Gastrocnemius medialis (tissue), 4 donors: ENCODE results near the gene CEP350. TPM values are rescaled to one million over a fixed set of nuclear protein-coding genes. Genes with fewer than 3 reads are reported as not detected.
A peak's percentile ranks its signal among the peaks of the same experiment; 100 is the strongest.

ENCODE experiments used
- ATAC-seq, 2 donors: fragments of 150-250 bp; one replicate each; pipeline ENCODE4 v1.9.1; 2016
- DNase-seq, 2 donors: peaks; one replicate each; pipeline ENCODE4 v3.0.0-alpha.2; 2019
- H3K27ac ChIP-seq, 4 donors: fragments of 200-600 bp; sonication (generic); 1 replicate in 1 of 4; 2 replicates in 3 of 4; pipeline ENCODE4 v1.5.1; 2016 to 2018; ENCODE audit warnings: mild to moderate bottlenecking in 2 of 4, moderate library complexity in 1 of 4
- H3K27me3 ChIP-seq, 3 donors: fragments of 200-600 bp; sonication (generic) in 2 of 3; 1 replicate in 1 of 3; 2 replicates in 2 of 3; pipeline versions ENCODE4 v1.5.1 to v1.6.0; 2016 to 2019; ENCODE audit warnings: mild to moderate bottlenecking in 1 of 3, moderate library complexity in 1 of 3
- H3K36me3 ChIP-seq, 2 donors: fragments of 200-600 bp; sonication (generic) in 1 of 2; one replicate each; pipeline ENCODE4 v1.5.1; 2017 to 2018
- H3K4me1 ChIP-seq, 2 donors: fragments of 200-600 bp; sonication (generic) in 1 of 2; one replicate each; pipeline ENCODE4 v1.5.1; 2016 to 2017; ENCODE audit warnings: mild to moderate bottlenecking in 2 of 2
- H3K4me3 ChIP-seq, 4 donors: fragments of 200-600 bp; sonication (generic) in 3 of 4; 1 replicate in 1 of 4; 2 replicates in 3 of 4; pipeline ENCODE4 v1.5.1; 2016 to 2019; ENCODE audit warnings: mild to moderate bottlenecking in 2 of 4
- H3K9me3 ChIP-seq, 3 donors: fragments of 200-600 bp; sonication (generic) in 2 of 3; 1 replicate in 1 of 3; 2 replicates in 2 of 3; pipeline ENCODE4 v1.5.1; 2016 to 2019
- POLR2A ChIP-seq, 2 donors: fragments of 450-650 bp; IDR thresholded peaks; one replicate each; pipeline ENCODE4 v1.6.1; 2017; ENCODE audit warnings: antibody characterized with exemption in 2 of 2, mild to moderate bottlenecking in 2 of 2, moderate library complexity in 2 of 2
- in situ Hi-C, 4 donors: fragments of 200-750 bp; cut with MboI; loops; one replicate each; pipeline versions ENCODE4 v1.15.0 to v1.8.0; 2017; ENCODE audit warnings: low sequenced_read_pairs in 4 of 4
- intact Hi-C: fragments of 100-400 bp; cut with DNase I; formaldehyde crosslinking; loops from one replicate; pipeline ENCODE4 v1.15.1; 2023; ENCODE audit warnings: low total_unique reads
- total RNA-seq, 4 donors: library from RNA; depleted of rRNA; stranded (reverse); fragments of >200 nt; gene quantifications; one replicate each; pipeline versions ENCODE4 v1.1.0 to v1.2.3, GENCODE V29; 2016
- TF ChIP-seq, protein P1 (sequence below), 5 experiments: fragments of 450-650 bp in 3 of 5; fragments of 200-600 bp in 2 of 5; sonication (generic) in 2 of 5; IDR thresholded peaks in 4 of 5; conservative IDR thresholded peaks in 1 of 5; 1 replicate in 4 of 5; 2 replicates in 1 of 5; pipeline ENCODE4 v1.5.1; 2016 to 2019; ENCODE audit warnings: antibody characterized with exemption in 5 of 5, mild to moderate bottlenecking in 3 of 5, moderate library complexity in 3 of 5

The CEP350 gene
- total RNA-seq, 4 donors from 2014 or later, result 83.7 to 197 (median 157) TPM

DNA sequence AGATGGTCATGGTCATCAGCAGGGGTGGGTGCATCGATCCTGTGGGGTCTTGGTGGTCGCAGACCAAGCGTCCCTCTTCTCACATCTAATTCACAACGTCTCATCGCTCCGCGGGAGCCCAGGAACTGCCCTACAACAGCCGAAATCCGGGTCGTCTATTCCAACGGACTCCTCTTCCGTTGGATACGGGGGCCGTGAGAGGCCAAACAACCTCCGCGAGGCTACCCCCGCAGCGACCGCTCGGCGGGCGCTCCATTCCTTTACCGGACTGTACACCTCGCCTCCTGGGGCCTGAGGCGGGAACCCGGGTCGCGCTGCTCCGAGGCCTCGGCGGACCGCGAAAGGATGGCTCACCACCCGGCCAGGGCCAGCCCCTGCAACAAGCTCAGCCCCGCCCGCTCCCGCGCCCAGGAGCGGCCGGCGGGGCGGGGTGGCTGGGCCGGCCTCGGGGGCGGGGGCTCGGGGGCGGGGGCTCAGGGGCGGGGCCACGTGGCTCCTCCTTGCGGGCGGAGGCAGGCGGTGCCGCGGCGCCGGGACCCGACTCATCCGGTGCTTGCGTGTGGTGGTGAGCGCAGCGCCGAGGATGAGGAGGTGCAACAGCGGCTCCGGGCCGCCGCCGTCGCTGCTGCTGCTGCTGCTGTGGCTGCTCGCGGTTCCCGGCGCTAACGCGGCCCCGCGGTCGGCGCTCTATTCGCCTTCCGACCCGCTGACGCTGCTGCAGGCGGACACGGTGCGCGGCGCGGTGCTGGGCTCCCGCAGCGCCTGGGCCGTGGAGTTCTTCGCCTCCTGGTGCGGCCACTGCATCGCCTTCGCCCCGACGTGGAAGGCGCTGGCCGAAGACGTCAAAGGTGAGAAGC lies 199.9 kb downstream of the CEP350 start, which contains the start of gene QSOX1:
Gene QSOX1 (plus strand): TSS at position 545 of the 857 bp plus-strand sequence. CDS start 39 bp downstream, at position 584.
- Histone ChIP-seq H3K36me3 (no peaks in the 10 kb centered on the region), H3K4me3 (peak within 1 kb of the TSS; percentile 69 to 100 (median 84)), H3K27ac (peak within 1 kb of the TSS; percentile 86 to 98 (median 91)), H3K4me1 (peaks cover 29 to 34% of the 10 kb centered on the region in 2 donors), H3K9me3 (no peaks in the 10 kb centered on the region), H3K27me3 (no peaks in the 10 kb centered on the region)
- intact Hi-C loops, result loop anchor here (2.0 kb wide), 2 partner anchors 14 to 278 kb away; partner anchors contain the start of gene TOR1AIP2
- peak; percentile 83 to 87 for DNase-seq
- TF ChIP-seq POLR2A (IDR thresholded peaks at IDR 0.05), result peak; percentile 94
- TF ChIP-seq, protein P1, sequence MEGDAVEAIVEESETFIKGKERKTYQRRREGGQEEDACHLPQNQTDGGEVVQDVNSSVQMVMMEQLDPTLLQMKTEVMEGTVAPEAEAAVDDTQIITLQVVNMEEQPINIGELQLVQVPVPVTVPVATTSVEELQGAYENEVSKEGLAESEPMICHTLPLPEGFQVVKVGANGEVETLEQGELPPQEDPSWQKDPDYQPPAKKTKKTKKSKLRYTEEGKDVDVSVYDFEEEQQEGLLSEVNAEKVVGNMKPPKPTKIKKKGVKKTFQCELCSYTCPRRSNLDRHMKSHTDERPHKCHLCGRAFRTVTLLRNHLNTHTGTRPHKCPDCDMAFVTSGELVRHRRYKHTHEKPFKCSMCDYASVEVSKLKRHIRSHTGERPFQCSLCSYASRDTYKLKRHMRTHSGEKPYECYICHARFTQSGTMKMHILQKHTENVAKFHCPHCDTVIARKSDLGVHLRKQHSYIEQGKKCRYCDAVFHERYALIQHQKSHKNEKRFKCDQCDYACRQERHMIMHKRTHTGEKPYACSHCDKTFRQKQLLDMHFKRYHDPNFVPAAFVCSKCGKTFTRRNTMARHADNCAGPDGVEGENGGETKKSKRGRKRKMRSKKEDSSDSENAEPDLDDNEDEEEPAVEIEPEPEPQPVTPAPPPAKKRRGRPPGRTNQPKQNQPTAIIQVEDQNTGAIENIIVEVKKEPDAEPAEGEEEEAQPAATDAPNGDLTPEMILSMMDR (IDR thresholded peaks at IDR 0.05 in 4 of 5, conservative IDR thresholded peaks at IDR 0.05 in 1 of 5), result peak in 3 of 5 experiments; percentile 18 to 64 (median 29)
- in situ Hi-C loops, result loop anchor here in 1 of 4 donors (25.0 kb wide), 1 partner anchor 267 kb away; the partner anchor contains the start of genes TOR1AIP1 and TOR1AIP2
- peak; percentile 86 to 89 for ATAC-seq

- Histone ChIP-seq H3K27me3 (no peaks in the 10 kb centered on the region), H3K36me3 (no peaks in the 10 kb centered on the region), H3K27ac (peak overlapping the region; percentile 86 to 98 (median 91)), H3K4me1 (peaks cover 29 to 34% of the 10 kb centered on the region in 2 donors), H3K4me3 (peak overlapping the region; percentile 69 to 100 (median 84)), H3K9me3 (no peaks in the 10 kb centered on the region)
- intact Hi-C loops, result loop anchor here (2.0 kb wide), 2 partner anchors 14 to 278 kb away; partner anchors contain the start of gene TOR1AIP2
- DNase-seq (no peak), ATAC-seq (peak; percentile 9 to 11)
- in situ Hi-C loops, result loop anchor here in 1 of 4 donors (25.0 kb wide), 1 partner anchor 268 kb away; the partner anchor contains the start of genes TOR1AIP1 and TOR1AIP2
- TF ChIP-seq, protein P1 (IDR thresholded peaks at IDR 0.05 in 4 of 5, conservative IDR thresholded peaks at IDR 0.05 in 1 of 5), result no peak
- TF ChIP-seq POLR2A (IDR thresholded peaks at IDR 0.05), result no peak
These were observed 200.6 kb downstream of the CEP350 start for GRCh38 chr1:180155182-180155682.

GRCh38 chr1:180156201-180156600 lies 201.6 kb downstream of the CEP350 start:
- peaks cover 29 to 34% of the 10 kb centered on the region in 2 donors for H3K4me1 ChIP-seq
- in situ Hi-C loops, result loop anchor here in 1 of 4 donors (25.0 kb wide), 1 partner anchor 269 kb away; the partner anchor contains the start of genes TOR1AIP1 and TOR1AIP2
- no peak overlapping the region for H3K27ac ChIP-seq

GRCh38 chr1:180156631-180157091 lies 202.1 kb downstream of the CEP350 start:
- intact Hi-C loops (no loop called here), in situ Hi-C loops (loop anchor here in 1 of 4 donors (25.0 kb wide), 1 partner anchor 269 kb away; the partner anchor contains the start of genes TOR1AIP1 and TOR1AIP2)
- H3K4me3 ChIP-seq, result no peak overlapping the region

More at GRCh38 chr1:180156201-180156600, 201.6 kb downstream of the CEP350 start:
- no peak for TF ChIP-seq POLR2A (IDR thresholded peaks at IDR 0.05)
- TF ChIP-seq, protein P1 (IDR thresholded peaks at IDR 0.05 in 4 of 5, conservative IDR thresholded peaks at IDR 0.05 in 1 of 5), result no peak
- Histone ChIP-seq H3K27me3 (no peaks in the 10 kb centered on the region), H3K9me3 (no peaks in the 10 kb centered on the region), H3K36me3 (no peaks in the 10 kb centered on the region), H3K4me3 (peak overlapping the region in 3 of 4 donors; percentile 69 to 100 (median 96))
- ATAC-seq, result no peak
- intact Hi-C loops, result no loop called here
- no peak for DNase-seq

More at GRCh38 chr1:180156631-180157091, 202.1 kb downstream of the CEP350 start:
- ATAC-seq, result no peak
- TF ChIP-seq POLR2A (IDR thresholded peaks at IDR 0.05), result no peak
- TF ChIP-seq, protein P1 (IDR thresholded peaks at IDR 0.05 in 4 of 5, conservative IDR thresholded peaks at IDR 0.05 in 1 of 5), result no peak
- no peak for DNase-seq
- Histone ChIP-seq H3K4me1 (peaks cover 29 to 34% of the 10 kb centered on the region in 2 donors), H3K36me3 (no peaks in the 10 kb centered on the region), H3K27ac (no peak overlapping the region), H3K27me3 (no peaks in the 10 kb centered on the region), H3K9me3 (no peaks in the 10 kb centered on the region)
